Spleen (tissue), 7 donors: Measurements from ENCODE around the gene SEL1L3.

Experiments used
- CTCF ChIP-seq, 11 experiments: fragments of 200-600 bp in 7 of 11; fragments of 450-650 bp in 4 of 11; sonication (generic) in 4 of 11; IDR thresholded peaks in 8 of 11; conservative IDR thresholded peaks in 3 of 11; 1 replicate in 7 of 11; 2 replicates in 4 of 11; pipeline versions ENCODE4 v1.4.0 to v1.8.0; 2016 to 2021; ENCODE audit warnings: antibody characterized with exemption in 11 of 11, inconsistent platforms in 4 of 11, mild to moderate bottlenecking in 1 of 11
- POLR2A ChIP-seq, 3 donors: fragments of 450-650 bp; IDR thresholded peaks; one replicate each; pipeline ENCODE4 v1.5.1; 2017; ENCODE audit warnings: antibody characterized with exemption in 3 of 3, mild to moderate bottlenecking in 1 of 3
- POLR2AphosphoS5 ChIP-seq, 3 donors: sonication (generic); formaldehyde crosslinking; IDR thresholded peaks; one replicate each; pipeline ENCODE4 v1.5.1; 2017; ENCODE audit warnings: antibody characterized with exemption in 3 of 3
- donor health status: DM: no; HTN: no; CAD: no; lungs with moderate emphysema.
- donor health status: DM: no; HTN: no; CAD: no.
- donor health status: DM: no; HTN: no; CAD: no.

- no peak for TF ChIP-seq CTCF (IDR thresholded peaks at IDR 0.05 in 8 of 11, conservative IDR thresholded peaks at IDR 0.05 in 3 of 11)
- no peak for TF ChIP-seq POLR2AphosphoS5 (IDR thresholded peaks at IDR 0.05)
- TF ChIP-seq POLR2A (IDR thresholded peaks at IDR 0.05), result no peak
These were observed 63.3 kb downstream of the SEL1L3 start for GRCh38 chr4:25799522-25799921.
